Mesenteric fat pad (tissue), 1 donor: ENCODE data around the gene CASZ1. TPM values are rescaled to one million over a fixed set of nuclear protein-coding genes. Genes with fewer than 3 reads are reported as not detected.

ENCODE experiments used
- DNase-seq: peaks from one replicate; pipeline ENCODE4 v3.0.0-alpha.2; 2020; ENCODE audit warnings: low spot score
- total RNA-seq: library from RNA; stranded (reverse); fragmentation: NEBNext Ultra II Directional; extraction: Animal tissue kit (Norgen Biotek cat#: 25700); gene quantifications from one replicate; pipeline ENCODE4 v1.2.1, GENCODE V29; 2021
- donor health status: DM: yes; HTN: yes; CAD: no.

Gene CASZ1
- total RNA-seq, 1 donor from 2014 or later: 8.4 TPM

GRCh38 chr1:10799726-10800125 is 3.3 kb upstream of the CASZ1 start:
- DNase-seq: no peak

DNA sequence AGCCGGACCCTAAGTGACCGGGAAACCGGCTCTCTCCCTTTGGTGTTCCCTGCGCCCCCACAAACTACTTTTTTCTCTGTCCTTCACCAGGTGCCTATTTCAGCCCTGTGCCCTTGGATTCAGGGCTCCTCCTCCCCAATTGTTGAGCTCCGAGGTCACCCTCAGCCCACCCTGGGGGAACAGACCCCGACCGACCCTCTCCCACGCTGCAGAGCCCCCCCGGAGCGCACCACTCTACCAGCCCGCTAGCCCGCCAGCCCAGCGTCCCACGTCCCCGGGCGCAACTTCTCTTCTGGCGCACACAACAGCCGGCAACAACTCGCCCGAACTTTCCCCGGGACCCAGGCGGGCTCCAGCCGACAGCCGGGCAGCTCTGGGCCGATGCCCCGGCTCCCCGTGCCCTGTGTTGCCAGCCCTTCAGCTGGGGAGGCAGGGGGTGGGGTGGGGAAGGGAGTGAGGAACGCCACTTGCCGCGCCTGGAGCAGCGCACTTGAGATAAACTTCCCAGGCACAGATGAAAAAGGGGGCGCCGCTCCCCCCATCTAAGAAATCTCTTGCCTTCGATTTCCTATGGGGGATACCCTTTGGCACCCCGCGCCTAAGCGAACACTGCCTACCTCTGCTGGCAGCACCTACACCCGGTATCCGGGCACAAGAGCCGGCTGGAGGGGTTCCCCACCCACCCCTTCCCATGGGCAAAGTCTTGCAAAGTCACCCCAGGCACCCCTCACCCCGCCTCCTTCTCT is 997 bp downstream of the CASZ1 start:
- DNase-seq: no peak

- DNase-seq: no peak
Observed at GRCh38 chr1:10794724-10795275, 1.6 kb downstream of the CASZ1 start.

- DNase-seq: no peak
Observed at GRCh38 chr1:10793129-10793651, 3.3 kb downstream of the CASZ1 start.

DNA sequence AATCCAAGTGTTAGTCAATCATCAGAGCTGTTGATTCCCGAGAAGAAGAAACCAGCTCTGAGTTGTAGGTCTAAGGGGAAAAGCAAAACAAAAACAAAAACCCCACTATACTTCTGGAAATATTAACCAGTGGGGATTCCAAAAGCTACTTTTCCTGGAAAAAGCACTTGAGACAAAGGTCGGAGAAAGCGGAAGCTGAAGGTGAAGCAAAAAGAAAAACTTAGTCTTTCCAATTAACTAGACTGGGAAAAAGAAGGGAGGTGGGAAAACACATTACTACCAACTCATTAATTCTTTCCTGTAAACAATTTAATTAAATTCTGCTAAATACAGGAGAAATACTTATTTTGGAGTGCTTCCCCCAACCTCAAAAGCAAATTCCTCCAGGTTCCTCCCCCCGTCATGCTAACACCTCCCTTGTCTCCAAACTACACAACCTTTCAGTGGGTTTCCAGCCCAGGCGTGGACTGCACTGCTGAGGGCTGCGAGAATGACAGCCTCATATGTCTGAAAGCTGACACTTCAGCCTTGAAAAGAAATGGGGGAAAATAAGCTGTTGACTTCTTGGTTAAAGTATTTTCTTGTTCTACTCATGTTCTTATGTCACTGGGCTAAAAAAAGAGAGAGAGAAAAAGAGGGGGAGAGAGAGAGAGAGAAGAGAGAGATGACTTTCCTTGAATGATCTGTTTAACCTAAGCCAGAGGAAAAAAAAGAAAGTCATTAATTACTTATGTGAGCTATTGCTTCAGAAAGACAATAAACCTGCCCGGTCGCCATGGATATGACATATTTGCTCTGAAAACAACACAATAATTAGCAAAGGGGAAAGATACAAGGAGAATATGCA is 5.1 kb downstream of the CASZ1 start:
- DNase-seq: no peak

GRCh38 chr1:10789803-10790702 is 6.4 kb downstream of the CASZ1 start:
- no peak for DNase-seq

GRCh38 chr1:10789047-10789791 is 7.2 kb downstream of the CASZ1 start:
- DNase-seq: no peak

GRCh38 chr1:10788592-10789006 is 7.8 kb downstream of the CASZ1 start:
- DNase-seq: no peak

DNA sequence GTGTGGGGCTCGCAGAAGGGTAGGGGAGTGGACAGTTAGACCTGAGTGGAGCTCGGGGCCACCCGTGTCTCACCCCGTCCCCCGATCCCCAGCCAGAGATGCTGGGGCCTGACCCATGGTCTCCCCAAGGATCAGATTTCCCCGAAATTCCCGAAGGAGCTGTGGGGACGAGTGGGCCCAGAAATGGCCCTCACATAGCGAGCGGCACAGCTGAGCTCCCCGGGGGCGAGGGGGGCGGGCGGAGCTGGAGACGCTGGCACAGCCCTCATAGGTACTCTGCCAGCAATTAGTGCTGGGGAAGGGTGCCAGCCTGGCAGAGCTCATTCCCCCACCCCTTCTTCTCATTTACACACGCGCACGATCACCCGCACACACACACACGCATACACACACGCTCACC is 9.2 kb downstream of the CASZ1 start:
- no peak for DNase-seq

GRCh38 chr1:10785728-10786638 is 10.5 kb downstream of the CASZ1 start:
- no peak for DNase-seq

DNA sequence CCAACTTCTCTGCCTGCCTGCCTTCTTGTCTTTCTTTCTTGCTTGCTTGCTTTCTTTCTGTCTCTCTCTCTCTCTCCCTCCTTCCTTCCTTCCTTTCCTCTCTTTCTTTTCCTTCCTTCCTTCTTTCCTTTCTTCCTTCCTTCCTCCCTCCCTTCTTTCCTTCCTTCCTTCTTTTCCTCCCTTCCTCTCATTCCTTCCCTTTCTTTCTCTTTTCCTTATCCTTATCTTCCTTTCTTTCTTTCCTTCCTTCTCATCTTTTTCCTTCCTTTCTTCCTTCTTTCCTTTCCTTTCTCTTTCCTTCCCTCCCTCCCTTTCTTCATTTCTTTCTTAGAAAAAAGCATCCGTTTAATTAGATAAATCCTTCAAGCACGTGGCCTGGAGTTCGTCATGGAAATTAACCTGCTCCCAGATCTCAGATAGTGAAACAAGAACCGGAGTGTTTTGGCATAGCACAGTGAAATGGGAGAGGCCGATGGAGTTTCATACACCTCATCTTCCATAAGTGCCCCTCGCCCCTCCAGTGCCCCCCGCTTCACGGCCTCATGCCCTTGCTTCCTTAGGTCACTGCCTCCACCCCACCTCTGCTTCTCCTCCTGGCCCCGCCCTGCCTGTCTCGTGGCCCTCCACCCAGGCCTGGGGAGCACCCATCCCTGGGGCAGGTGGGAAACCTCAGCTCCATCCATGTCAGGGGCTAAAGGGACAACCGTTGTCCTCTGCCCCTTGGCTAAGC is 11.3 kb downstream of the CASZ1 start:
- no peak for DNase-seq

DNA sequence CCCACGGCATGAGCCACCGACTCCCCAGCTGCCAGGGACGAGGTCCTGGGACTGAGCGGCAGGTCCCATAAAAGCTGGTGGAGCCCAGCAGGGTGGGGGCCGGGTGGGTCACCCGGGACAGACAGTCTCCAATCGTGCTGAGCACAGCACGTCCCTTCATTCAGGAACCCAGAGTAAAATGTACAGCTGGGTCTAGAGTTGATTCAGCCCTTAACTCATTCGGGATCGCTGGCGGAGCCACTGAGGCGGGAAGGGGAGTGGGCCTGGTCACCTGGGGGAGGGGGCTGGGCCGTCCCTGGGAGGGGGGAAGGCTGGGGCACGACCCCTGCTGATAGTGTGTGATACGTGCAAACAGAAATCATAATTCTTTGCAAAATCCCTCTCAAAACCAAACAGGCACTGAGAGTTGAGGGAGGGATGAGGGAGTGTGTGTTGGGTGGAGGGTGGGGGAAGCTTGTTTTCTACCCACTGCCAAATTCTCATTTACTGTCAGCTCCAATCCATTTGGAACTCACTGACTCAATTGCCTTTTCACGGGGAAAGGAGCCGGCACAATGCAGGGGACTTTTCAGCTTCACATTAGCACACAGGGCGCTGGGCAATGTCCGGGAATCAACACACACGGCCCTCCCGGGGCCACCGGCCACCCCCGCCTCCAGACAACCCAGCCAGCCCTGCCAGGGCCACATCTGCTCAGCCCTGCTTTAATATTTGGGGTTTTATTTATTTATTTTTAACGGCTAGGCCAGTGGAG is 13.8 kb downstream of the CASZ1 start:
- DNase-seq: no peak

GRCh38 chr1:10781137-10781536 is 15.3 kb downstream of the CASZ1 start:
- DNase-seq: no peak

- DNase-seq: no peak
Observed at GRCh38 chr1:10779841-10780240, 16.6 kb downstream of the CASZ1 start.

GRCh38 chr1:10779201-10779600 is 17.2 kb downstream of the CASZ1 start:
- DNase-seq: no peak

DNA sequence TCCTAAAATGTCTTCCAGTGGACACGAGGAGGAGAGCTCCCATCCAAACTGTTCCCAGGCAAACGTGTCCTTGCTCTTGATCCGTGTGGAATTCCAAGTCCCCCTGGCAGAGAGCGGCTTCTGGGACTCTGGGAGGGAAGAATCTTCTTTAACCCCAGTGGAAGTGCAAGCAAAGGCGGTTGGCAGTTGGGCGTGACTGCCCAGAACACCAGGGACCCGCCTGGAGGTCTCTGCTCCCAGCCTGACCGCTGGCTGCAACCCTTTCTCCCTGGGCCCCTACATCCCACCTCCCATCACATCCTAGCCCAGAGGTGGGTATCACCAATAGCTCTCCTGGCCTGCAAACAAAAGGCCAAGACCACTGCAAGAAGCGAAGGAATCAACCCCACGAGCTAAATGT is 17.8 kb downstream of the CASZ1 start:
- no peak for DNase-seq

GRCh38 chr1:10777749-10778574 is 18.5 kb downstream of the CASZ1 start:
- no peak for DNase-seq
